HG03175 (cell line): ENCODE data around the gene PXMP2.
A peak's percentile ranks its signal among the peaks of the same experiment; 100 is the strongest.

Source experiments
- ATAC-seq: cut with Tn5 transposase; IDR thresholded peaks from one replicate; pipeline ENCODE4 v1.9.1; 2021; ENCODE audit warnings: mild to moderate bottlenecking, moderate library complexity; ENCODE audit not compliant: unreplicated experiment

Gene PXMP2

GRCh38 chr12:132687211-132688164 lies at the start of gene PXMP2, which contains the start of gene POLE:
Gene PXMP2 (plus strand): TSS chr12:132687587. CDS start chr12:132687671, 84 bp downstream.
Gene POLE (minus strand): TSS chr12:132687342. CDS start chr12:132687315, 27 bp downstream.
- ATAC-seq: peak; percentile 89

- no peak for ATAC-seq
These were observed 49.6 kb upstream of the PXMP2 start for GRCh38 chr12:132637811-132638210.

- ATAC-seq: no peak
These were observed 48.6 kb upstream of the PXMP2 start for GRCh38 chr12:132638541-132639408.

GRCh38 chr12:132639956-132640520 lies 47.3 kb upstream of the PXMP2 start:
- no peak for ATAC-seq

- ATAC-seq: no peak
These were observed 46.5 kb upstream of the PXMP2 start for GRCh38 chr12:132640936-132641335.

- no peak for ATAC-seq
These were observed 45.4 kb upstream of the PXMP2 start for GRCh38 chr12:132641811-132642650.

GRCh38 chr12:132642846-132643835 lies 44.2 kb upstream of the PXMP2 start:
- ATAC-seq: no peak

GRCh38 chr12:132646850-132647249 lies 40.5 kb upstream of the PXMP2 start:
- no peak for ATAC-seq

GRCh38 chr12:132647858-132648257 lies 39.5 kb upstream of the PXMP2 start:
- no peak for ATAC-seq

- no peak for ATAC-seq
These were observed 38.7 kb upstream of the PXMP2 start for GRCh38 chr12:132648616-132649225.

GRCh38 chr12:132649226-132649945 lies 38.0 kb upstream of the PXMP2 start:
- no peak for ATAC-seq

GRCh38 chr12:132651444-132652100 lies 35.8 kb upstream of the PXMP2 start:
- ATAC-seq: no peak

GRCh38 chr12:132653567-132654290 lies 33.7 kb upstream of the PXMP2 start:
- ATAC-seq: no peak

- no peak for ATAC-seq
These were observed 30.2 kb upstream of the PXMP2 start for GRCh38 chr12:132657004-132657727.

- ATAC-seq: no peak
These were observed 29.1 kb upstream of the PXMP2 start for GRCh38 chr12:132658149-132658894.
